SK-N-DZ (cell line): ENCODE measurements around the gene CTBP2.

ENCODE experiments used
- DNase-seq: peaks from one replicate; pipeline ENCODE4 v3.0.0-alpha.2; 2015; ENCODE audit warnings: low spot score

Gene CTBP2

GRCh38 chr10:125144693-125145623, 15.4 kb downstream of the CTBP2 start:
- DNase-seq = no peak

DNA sequence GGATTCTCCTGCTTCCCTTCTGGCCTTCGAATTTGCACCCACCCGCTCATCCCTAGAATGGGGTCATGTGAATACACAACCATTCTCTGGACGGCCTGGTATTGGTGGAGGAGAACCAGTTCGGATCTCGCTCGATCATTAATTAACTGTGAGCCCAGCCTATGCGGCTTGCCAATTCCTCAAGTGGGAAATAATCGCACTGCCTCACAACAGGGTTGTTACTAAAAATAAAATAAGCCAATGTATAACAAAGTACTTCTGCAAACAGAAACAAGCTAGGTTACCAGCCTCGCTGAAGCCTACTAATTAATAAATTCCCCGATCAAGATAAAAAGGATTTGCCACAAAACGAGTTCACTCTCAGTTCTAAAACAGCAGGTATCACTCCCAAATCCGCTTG, 16.2 kb downstream of the CTBP2 start:
- DNase-seq = no peak

DNA sequence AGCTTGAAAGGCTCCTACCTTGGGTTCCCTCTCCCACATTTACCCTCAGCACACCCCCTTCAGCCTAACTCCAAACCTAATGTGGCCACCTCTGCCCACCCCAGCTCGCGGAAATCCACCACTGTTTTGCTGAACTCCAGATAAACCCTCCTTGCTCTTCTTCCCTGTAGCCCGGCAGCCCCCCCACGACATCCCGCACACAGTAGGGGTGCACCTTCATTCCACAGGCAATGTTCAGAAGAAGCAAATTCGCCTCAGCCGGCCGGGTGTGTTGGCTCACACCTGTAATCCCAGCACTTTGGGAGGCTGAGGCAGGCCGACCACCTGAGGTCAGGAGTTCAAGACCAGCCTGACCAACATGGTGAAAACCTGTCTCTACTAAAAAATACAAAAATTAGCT, 17.4 kb downstream of the CTBP2 start:
- no peak for DNase-seq

- DNase-seq = peak; percentile 58
Observed at GRCh38 chr10:125141860-125142484, 18.4 kb downstream of the CTBP2 start.

DNA sequence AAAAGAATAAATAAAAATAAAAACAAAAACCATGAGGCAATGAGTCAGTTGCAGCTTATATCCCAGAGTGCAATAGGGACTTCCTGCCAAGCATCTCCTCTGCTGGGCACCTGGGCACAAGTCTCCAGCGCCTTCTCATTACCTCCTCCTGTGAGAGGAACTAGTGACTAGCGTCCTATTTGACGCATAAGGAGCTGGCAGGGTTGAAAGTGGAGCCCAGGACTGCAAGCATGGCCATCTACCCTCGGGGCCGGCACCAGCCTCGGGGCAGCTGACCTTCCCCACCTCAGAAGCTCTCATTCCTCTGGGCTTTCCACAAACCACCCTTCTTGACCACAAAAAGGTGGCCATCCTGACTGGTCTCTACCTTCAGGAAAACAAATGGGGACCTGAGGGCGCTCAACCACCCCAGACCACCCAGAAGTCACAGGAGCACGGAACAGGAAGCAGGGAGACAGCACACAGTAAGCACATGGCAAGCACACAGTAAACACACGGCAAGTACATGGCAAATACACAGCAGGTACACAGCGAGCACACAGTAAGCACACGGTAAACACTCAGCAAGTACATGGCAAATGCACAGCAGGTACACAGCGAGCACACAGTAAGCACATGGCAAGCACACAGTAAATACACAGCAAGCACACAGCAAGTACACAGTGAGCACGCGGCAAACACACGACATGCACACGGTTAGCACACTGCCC, 19.1 kb downstream of the CTBP2 start:
- no peak for DNase-seq

DNA sequence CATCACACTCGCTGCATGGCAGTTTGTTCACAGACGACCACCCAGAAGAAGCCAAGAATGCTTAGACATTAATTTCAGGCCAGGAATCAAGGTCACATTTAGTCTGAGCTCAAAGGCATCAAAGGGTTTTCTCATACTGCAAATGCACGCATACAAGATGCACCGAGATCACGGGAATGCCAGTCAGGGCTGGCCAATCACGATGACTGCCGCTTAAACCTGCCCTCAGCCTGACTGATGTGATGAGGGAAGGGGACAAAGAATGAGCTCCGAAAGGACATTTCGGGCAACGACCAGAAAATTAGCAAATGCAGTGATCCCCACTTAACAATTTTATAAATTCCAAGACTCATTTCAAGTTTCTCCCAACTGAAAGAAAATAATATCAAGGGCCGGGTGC, 20.2 kb downstream of the CTBP2 start:
- DNase-seq = no peak

GRCh38 chr10:125137601-125138438, 22.5 kb downstream of the CTBP2 start:
- no peak for DNase-seq

DNA sequence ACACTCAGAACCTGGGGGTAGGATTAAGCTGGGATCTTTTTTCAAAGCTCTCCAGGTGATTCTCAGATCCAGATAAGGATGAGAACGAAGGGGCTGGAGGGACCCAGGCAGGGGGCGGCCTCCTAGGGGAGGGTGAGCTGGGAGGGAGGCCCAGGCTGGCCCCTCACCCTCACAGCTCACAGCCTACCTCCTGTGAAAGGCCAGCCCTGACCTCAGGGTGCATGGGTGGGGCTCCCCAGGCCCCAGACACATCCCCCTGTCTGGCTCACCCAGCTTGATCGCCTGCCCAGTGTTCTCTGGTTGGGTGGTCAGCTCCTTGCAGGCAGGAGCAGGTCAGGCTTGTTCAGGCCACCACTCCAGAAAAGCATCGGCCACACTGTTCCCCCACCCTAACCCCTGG, 24.3 kb downstream of the CTBP2 start:
- DNase-seq = no peak

DNA sequence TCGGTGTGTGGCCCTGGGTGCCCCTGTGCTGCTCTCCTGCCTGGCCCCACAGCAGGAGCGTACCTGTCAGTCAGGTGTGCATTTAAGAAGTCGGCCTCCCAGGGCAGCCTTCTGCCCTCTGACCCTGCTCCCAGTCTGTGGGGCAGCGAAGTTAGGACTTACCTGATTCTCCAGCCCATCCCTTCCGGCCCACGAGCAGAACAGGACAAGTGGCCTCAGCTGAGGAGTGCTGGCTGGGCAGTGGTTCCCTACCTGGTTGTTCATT, 24.7 kb downstream of the CTBP2 start:
- DNase-seq = no peak

GRCh38 chr10:125134916-125135770, 25.2 kb downstream of the CTBP2 start:
- no peak for DNase-seq

DNA sequence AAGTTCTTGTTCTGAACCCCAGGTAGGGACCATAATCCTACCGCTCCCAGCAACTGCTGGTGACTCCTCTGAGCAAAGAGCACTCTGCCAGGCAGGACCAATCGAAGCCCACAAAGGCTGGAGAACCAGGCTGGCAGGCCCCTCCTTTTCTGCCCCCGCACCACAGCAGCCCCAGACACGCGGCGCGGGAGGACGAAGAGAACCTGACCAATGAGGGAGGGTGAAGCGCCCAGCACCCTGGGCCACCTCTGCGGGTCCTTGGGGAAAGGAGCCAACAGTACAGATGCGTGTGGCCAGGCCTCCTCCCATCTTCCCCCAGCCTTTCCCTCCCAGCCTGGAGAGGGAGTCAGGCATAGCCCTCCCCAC, 25.9 kb downstream of the CTBP2 start:
- no peak for DNase-seq

- no peak for DNase-seq
Observed at GRCh38 chr10:125133696-125134482, 26.5 kb downstream of the CTBP2 start.

- DNase-seq = no peak
Observed at GRCh38 chr10:125132344-125132743, 28.0 kb downstream of the CTBP2 start.

DNA sequence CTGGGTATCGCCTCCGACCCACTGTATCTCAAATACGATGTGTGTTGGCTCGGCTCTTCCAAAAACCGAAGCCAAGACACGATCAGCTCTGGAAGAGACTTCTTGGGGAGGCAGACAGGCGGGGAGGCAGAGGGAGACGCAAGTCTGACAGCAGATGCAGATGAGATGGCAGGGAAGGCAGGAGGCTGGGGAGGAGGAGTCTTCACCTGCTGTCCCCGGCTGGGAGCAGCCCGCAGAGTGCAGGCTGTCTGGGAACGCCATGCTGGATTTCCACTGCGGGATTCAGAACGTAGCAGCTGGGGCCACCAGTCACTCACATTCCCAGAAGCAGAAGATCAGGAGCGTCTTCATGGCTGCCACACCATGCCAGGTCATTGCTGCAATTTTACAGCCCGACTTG, 29.4 kb downstream of the CTBP2 start:
- no peak for DNase-seq

GRCh38 chr10:125130260-125130659, 30.1 kb downstream of the CTBP2 start:
- DNase-seq = no peak

- no peak for DNase-seq
Observed at GRCh38 chr10:125129076-125129458, 31.3 kb downstream of the CTBP2 start.

DNA sequence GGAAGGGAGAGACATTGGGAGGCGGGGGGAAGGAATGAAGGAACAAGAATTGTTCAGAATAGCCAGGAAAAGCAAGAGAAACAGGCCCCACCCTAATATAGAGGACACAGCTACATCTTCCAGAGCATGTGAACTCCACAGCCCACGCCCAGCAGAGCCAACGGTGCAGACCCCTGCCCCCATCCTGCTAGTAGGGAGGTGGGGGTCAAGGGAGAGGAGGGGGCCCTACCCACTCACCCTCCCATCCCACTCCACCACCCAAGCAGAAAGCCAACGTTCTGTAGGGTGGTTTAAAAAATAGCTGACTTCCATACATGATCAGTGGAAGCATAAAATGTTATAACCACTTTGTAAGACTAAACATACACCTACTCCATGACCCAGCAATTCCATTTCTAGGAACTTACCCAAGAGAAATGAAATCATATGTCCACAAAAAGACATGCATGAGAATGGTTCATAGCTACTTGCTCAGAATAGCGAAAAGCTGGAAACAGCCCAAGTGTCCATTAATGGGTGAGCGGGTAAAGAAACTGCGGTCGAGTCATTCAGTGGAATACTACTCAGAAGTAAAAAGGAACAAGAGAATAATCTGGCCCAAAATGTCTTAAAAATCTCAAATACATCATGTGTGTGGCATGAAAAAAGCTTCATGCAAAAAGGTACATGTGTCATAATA, 31.8 kb downstream of the CTBP2 start:
- no peak for DNase-seq

DNA sequence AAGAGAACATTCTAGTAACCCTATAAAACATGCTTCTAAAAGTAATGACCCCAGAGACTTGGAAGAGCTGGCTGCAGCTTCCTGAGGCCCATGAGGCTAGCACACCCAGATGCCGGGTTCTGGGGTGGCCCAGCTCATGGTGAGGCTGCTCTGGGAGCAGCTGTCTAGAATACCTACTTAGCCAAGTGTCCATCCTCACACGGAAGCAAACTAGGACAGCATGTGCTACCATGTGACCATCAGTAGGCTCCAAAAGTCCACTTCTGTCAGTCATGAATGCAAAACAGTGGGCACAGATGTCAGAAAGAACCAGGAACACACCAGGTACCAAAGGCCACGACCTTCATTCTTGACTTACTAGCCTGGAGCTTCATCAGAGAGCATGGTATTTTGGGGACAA, 32.4 kb downstream of the CTBP2 start:
- DNase-seq = no peak

DNA sequence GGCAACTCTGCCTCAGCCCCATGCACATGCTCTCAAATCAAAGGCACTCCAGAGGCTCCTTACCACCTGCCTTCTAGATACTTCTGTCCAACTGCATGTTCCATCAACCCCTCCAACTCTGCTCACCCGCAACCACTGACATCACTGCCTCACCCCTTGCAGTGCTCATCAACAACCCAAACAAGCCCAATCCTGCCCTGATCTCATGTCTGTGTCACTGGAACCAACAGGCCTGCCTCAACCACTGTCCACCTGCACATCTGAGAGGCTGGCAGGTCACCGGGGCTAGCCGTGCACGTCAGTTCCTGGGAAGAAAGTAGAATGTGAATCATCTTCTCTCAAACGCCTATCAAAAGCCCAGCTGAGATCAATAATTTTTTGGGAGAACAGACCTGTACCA, 33.3 kb downstream of the CTBP2 start:
- no peak for DNase-seq
